Erythroblast (primary cell): Measurements from ENCODE around the gene ANK2.

Experiments
- GATA1 ChIP-seq: IDR thresholded peaks from 2 replicates; pipeline ENCODE4 v1.6.1; 2011; ENCODE audit warnings: low read depth, mild to moderate bottlenecking, control low read depth, low read length, moderate library complexity
- POLR2A ChIP-seq: IDR thresholded peaks from 2 replicates; pipeline ENCODE4 v1.6.1; 2011; ENCODE audit warnings: mild to moderate bottlenecking, low read length

- TF ChIP-seq POLR2A (no peak), GATA1 (no peak)
Observed at GRCh38 chr4:113050371-113050755, 910 bp downstream of the ANK2 start.
